Body of pancreas (tissue), 4 donors: ENCODE results near the gene SLAIN2.
"Not testable (repeated sequence)": the region's sequence is repeated elsewhere in the genome, so short reads cannot be mapped to it uniquely, and the experiment has no call there.

Experiments
- CTCF ChIP-seq, 7 experiments: fragments of 450-650 bp in 4 of 7; fragments of 200-600 bp in 3 of 7; sonication (generic) in 3 of 7; IDR thresholded peaks; one replicate each; pipeline ENCODE4 v1.5.1; 2016 to 2019; ENCODE audit warnings: antibody characterized with exemption in 7 of 7
- POLR2A ChIP-seq, 3 donors: fragments of 450-650 bp; IDR thresholded peaks; one replicate each; pipeline ENCODE4 v1.6.1; 2016; ENCODE audit warnings: antibody characterized with exemption in 3 of 3, mild to moderate bottlenecking in 2 of 3

GRCh38 chr4:48292218-48292790 lies 49.0 kb upstream of the SLAIN2 start:
- TF ChIP-seq CTCF, POLR2A (IDR thresholded peaks at IDR 0.05): not testable (repeated sequence)
